NT2/D1 (cell line): Measurements from ENCODE around the gene ACOT9.

Experiments used
- DNase-seq: peaks from one replicate; pipeline ENCODE4 v3.0.0-alpha.2; 2011; ENCODE audit warnings: low read depth, low spot score
- H3K27me3 ChIP-seq: 2 replicates; pipeline ENCODE4 v1.6.0; 2011; ENCODE audit warnings: mild to moderate bottlenecking; ENCODE audit not compliant: insufficient read length, insufficient read depth
- H3K36me3 ChIP-seq: 2 replicates; pipeline ENCODE4 v1.6.1; 2011; ENCODE audit warnings: mild to moderate bottlenecking, low read length, mixed read lengths; ENCODE audit not compliant: insufficient read depth, insufficient read length
- H3K4me1 ChIP-seq: 2 replicates; pipeline ENCODE4 v1.5.1; 2011; ENCODE audit not compliant: insufficient read depth, insufficient read length
- H3K4me3 ChIP-seq: 2 replicates; pipeline ENCODE4 v1.5.1; 2011; ENCODE audit warnings: low read depth; ENCODE audit not compliant: insufficient read length
- H3K9ac ChIP-seq: 2 replicates; pipeline ENCODE4 v1.6.0; 2011; ENCODE audit warnings: low read depth; ENCODE audit not compliant: insufficient read length
- H3K9me3 ChIP-seq: 2 replicates; pipeline ENCODE4 v1.5.1; 2011; ENCODE audit warnings: mild to moderate bottlenecking, low read length; ENCODE audit not compliant: insufficient read depth
- SUZ12 ChIP-seq: IDR thresholded peaks from 2 replicates; pipeline ENCODE4 v1.6.1; 2011; ENCODE audit not compliant: insufficient read length, insufficient read depth; ENCODE audit errors: extremely low read depth
- YY1 ChIP-seq: IDR thresholded peaks from 2 replicates; pipeline ENCODE4 v1.6.1; 2011; ENCODE audit not compliant: insufficient read length, insufficient read depth
- ZNF274 ChIP-seq: IDR thresholded peaks from 2 replicates; pipeline ENCODE4 v1.6.1; 2011; ENCODE audit warnings: mild to moderate bottlenecking, low read depth, low read length

Gene ACOT9

GRCh38 chrX:23785580-23785979 lies 42.5 kb upstream of the ACOT9 start:
- no peak for TF ChIP-seq YY1
- no peak for TF ChIP-seq ZNF274
- TF ChIP-seq SUZ12, result no peak
- H3K4me3 ChIP-seq, result no peak overlapping the region
- H3K4me1 ChIP-seq, result no peaks in the 10 kb centered on the region
- H3K27me3 ChIP-seq, result no peaks in the 10 kb centered on the region
- no peak overlapping the region for H3K9ac ChIP-seq
- no peak for DNase-seq
- H3K9me3 ChIP-seq, result no peaks in the 10 kb centered on the region
- peaks cover 18% of the 10 kb centered on the region for H3K36me3 ChIP-seq

- no peak for TF ChIP-seq ZNF274
- no peak for TF ChIP-seq SUZ12
- Histone ChIP-seq H3K4me3 (peak overlapping the region; percentile 3), H3K4me1 (no peaks in the 10 kb centered on the region), H3K27me3 (no peaks in the 10 kb centered on the region), H3K9me3 (no peaks in the 10 kb centered on the region), H3K9ac (no peak overlapping the region), H3K36me3 (peaks cover 18% of the 10 kb centered on the region)
- DNase-seq, result no peak
Measured at GRCh38 chrX:23784470-23785331, 41.6 kb upstream of the ACOT9 start.

GRCh38 chrX:23783589-23784469 lies 40.8 kb upstream of the ACOT9 start:
- no peaks in the 10 kb centered on the region for H3K27me3 ChIP-seq
- no peak for DNase-seq
- H3K36me3 ChIP-seq, result peaks cover 18% of the 10 kb centered on the region
- peak overlapping the region; percentile 78 for H3K9ac ChIP-seq
- H3K9me3 ChIP-seq, result no peaks in the 10 kb centered on the region
- H3K4me3 ChIP-seq, result peak overlapping the region; percentile 91
- TF ChIP-seq ZNF274 (no peak), SUZ12 (no peak), YY1 (no peak)
- H3K4me1 ChIP-seq, result no peaks in the 10 kb centered on the region

- Histone ChIP-seq H3K4me1 (no peaks in the 10 kb centered on the region), H3K9ac (peak within 1 kb of the TSS; percentile 96), H3K27me3 (no peaks in the 10 kb centered on the region), H3K36me3 (peaks cover 18% of the 10 kb centered on the region), H3K4me3 (peak within 1 kb of the TSS; percentile 91), H3K9me3 (no peaks in the 10 kb centered on the region)
- peak; percentile 95 for DNase-seq
- TF ChIP-seq SUZ12 (no peak), YY1 (no peak), ZNF274 (no peak)
Measured at GRCh38 chrX:23782863-23783588, 40.0 kb upstream of the ACOT9 start, which contains the start of gene SAT1. SAT1 (plus strand) TSS chrX:23783173; CDS start chrX:23783352, 179 bp downstream.

GRCh38 chrX:23782455-23782854 lies 39.4 kb upstream of the ACOT9 start:
- no peak for DNase-seq
- Histone ChIP-seq H3K9me3 (no peaks in the 10 kb centered on the region), H3K4me1 (no peaks in the 10 kb centered on the region)

GRCh38 chrX:23779025-23779424 lies 35.9 kb upstream of the ACOT9 start:
- H3K4me3 ChIP-seq, result no peak overlapping the region
- H3K9ac ChIP-seq, result no peak overlapping the region
- no peaks in the 10 kb centered on the region for H3K27me3 ChIP-seq
- no peak for DNase-seq
- no peaks in the 10 kb centered on the region for H3K36me3 ChIP-seq
- H3K4me1 ChIP-seq, result no peaks in the 10 kb centered on the region
- no peak for TF ChIP-seq YY1
- no peak for TF ChIP-seq ZNF274
- TF ChIP-seq SUZ12, result no peak
- no peaks in the 10 kb centered on the region for H3K9me3 ChIP-seq

More at GRCh38 chrX:23782455-23782854, 39.4 kb upstream of the ACOT9 start:
- TF ChIP-seq SUZ12, result no peak
- TF ChIP-seq ZNF274, result no peak
- no peak for TF ChIP-seq YY1
- H3K36me3 ChIP-seq, result peaks cover 18% of the 10 kb centered on the region
- H3K9ac ChIP-seq, result peak overlapping the region; percentile 2
- peak overlapping the region; percentile 13 for H3K4me3 ChIP-seq
- H3K27me3 ChIP-seq, result no peaks in the 10 kb centered on the region
